IPS-18a (cell line): ENCODE data around the gene MYO16.

ENCODE experiments used
- H3K27ac ChIP-seq: one replicate; pipeline ENCODE4 v1.5.1; 2013; ENCODE audit warnings: low read length
- H3K27me3 ChIP-seq: one replicate; pipeline ENCODE4 v1.6.1; 2013; ENCODE audit warnings: mild to moderate bottlenecking, low read length; ENCODE audit not compliant: control insufficient read depth, insufficient read depth
- H3K36me3 ChIP-seq: one replicate; pipeline ENCODE4 v1.6.1; 2013; ENCODE audit warnings: low read depth, low read length; ENCODE audit not compliant: control insufficient read depth
- H3K4me1 ChIP-seq: one replicate; pipeline ENCODE4 v1.6.1; 2013; ENCODE audit warnings: low read depth, low read length; ENCODE audit not compliant: control insufficient read depth
- H3K4me3 ChIP-seq: one replicate; pipeline ENCODE4 v1.5.1; 2013; ENCODE audit warnings: low read length
- H3K9ac ChIP-seq: one replicate; pipeline ENCODE4 v1.6.1; 2013; ENCODE audit warnings: mild to moderate bottlenecking, low read length, moderate library complexity
- H3K9me3 ChIP-seq: one replicate; pipeline ENCODE4 v1.6.1; 2013; ENCODE audit warnings: low read depth, low read length; ENCODE audit not compliant: control insufficient read depth

Gene MYO16

DNA sequence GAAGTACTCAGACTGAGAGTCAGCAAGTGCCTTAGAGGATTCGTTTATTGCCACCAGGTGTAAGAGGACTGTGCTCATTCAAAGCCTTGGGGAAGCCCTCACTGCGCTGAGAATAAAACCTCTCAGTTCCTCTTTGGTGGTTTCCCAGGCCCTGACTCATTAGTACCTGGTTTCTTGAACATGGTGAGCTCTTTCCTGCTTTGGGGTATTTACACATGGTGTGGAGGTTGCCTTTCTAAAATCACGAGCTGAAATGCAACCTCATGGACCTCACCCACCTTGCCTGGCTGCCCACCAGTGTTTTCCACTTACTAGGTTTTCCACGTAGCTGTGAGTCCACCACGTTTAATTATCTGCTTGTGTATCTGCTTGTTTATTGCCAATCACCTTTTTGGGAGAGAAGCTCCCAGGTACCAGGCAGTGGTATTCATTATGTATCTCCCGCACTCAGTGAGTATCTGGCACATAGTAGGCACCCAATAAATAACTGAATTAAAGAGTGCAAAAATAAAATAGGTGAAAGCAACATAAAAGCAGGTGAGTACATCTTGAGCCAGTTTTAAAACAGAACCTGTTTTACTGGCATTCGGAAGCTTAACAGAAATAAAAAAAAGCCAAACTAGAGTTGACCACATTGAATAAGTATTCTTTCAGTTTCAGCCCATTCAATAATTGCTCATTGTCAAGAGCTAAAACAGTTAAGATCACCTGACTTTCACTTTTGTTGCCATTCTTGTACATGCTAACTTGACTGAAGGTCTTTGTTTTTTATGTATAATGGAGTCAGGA lies 533.0 kb downstream of the MYO16 start:
- Histone ChIP-seq H3K4me3 (no peak overlapping the region), H3K9ac (no peak overlapping the region), H3K36me3 (no peaks in the 10 kb centered on the region), H3K27ac (no peak overlapping the region), H3K4me1 (peaks cover 18% of the 10 kb centered on the region), H3K27me3 (no peaks in the 10 kb centered on the region), H3K9me3 (no peaks in the 10 kb centered on the region)

DNA sequence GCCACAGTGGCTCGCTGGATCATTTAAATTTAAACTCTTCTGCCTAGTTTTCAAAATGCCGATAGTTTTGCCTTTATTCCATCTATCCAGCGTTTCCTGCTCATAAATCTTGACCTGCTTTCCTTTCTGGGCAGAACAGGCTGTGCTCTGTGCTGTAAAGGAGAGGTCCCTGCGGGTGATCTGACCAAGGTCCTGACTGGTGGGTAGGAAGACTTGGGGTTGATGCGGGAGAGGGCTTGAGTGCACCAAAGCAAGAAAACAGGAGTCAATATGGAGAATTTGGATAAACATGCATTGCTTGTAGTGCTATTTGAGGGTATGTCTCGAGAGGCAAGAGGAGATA lies 533.6 kb downstream of the MYO16 start:
- Histone ChIP-seq H3K36me3 (no peaks in the 10 kb centered on the region), H3K4me1 (peaks cover 13% of the 10 kb centered on the region), H3K9ac (no peak overlapping the region), H3K27ac (no peak overlapping the region), H3K9me3 (no peaks in the 10 kb centered on the region), H3K27me3 (no peaks in the 10 kb centered on the region), H3K4me3 (no peak overlapping the region)

DNA sequence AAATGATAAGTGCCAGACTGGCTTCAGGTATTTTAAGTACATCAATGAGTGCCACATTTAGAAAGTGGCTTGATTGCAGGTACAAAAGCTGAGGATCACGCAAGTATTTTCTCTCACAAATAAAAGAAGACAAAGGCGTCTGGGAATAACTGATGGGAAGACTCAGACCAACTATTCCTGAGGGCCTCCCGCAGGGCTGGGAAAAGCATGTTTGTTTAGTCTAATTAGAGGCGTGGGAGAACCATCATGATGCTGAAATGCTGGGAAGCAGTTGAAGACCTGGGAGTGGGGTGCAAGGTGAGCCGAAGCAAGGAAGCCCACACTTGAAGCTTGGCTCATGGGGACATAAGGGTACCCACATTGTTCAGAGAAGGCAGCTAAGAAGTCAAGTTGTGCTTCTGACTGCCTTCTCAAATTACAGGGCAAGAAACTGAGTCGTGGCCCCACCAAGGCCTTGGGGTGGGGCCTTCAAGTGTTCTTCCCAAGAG lies 536.0 kb downstream of the MYO16 start:
- no peak overlapping the region for H3K9ac ChIP-seq
- no peak overlapping the region for H3K4me3 ChIP-seq
- H3K27me3 ChIP-seq: no peaks in the 10 kb centered on the region
- no peaks in the 10 kb centered on the region for H3K36me3 ChIP-seq
- no peaks in the 10 kb centered on the region for H3K9me3 ChIP-seq
- H3K4me1 ChIP-seq: peaks cover 9% of the 10 kb centered on the region
- no peak overlapping the region for H3K27ac ChIP-seq

DNA sequence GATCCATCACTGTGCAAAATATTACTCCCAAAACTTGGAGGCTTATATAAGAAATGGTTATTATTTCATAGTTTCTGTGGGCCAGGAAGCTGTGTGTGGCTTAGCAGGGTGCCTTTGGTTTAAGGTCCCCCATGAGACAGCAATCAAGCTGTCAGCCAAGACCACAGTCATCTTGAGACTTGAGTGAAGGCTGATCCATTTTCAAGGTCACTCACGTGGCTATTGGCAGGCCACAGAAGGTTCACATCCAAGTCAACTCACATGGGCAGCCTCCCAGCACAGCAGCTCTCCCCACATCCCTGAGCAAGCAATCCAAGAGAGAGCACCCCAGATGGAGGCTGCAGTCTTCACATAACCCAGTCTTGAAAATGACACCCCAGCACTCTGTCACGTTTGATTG lies 537.4 kb downstream of the MYO16 start:
- H3K9ac ChIP-seq: no peak overlapping the region
- no peaks in the 10 kb centered on the region for H3K9me3 ChIP-seq
- no peak overlapping the region for H3K4me3 ChIP-seq
- no peaks in the 10 kb centered on the region for H3K27me3 ChIP-seq
- no peak overlapping the region for H3K27ac ChIP-seq
- peaks cover 6% of the 10 kb centered on the region for H3K4me1 ChIP-seq
- H3K36me3 ChIP-seq: no peaks in the 10 kb centered on the region

DNA sequence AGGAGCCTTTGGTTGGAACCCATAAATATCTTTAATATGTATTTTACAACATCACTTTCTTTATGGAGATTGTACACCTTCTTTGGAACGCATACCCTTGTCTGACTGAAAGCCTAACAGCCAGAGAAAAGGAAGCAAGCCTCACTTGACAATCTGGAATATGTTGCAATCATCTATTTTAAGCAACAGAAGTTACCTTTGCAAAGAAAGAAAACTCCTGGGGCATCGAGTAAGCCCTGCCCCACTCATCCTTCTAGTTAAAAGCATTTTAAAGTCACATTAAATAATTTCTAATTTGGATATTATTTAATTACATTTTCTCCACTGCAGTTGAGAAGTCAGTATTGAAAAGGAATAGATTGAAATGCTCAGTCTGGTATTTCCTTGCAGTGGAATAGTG lies 542.7 kb downstream of the MYO16 start:
- Histone ChIP-seq H3K4me1 (no peaks in the 10 kb centered on the region), H3K9me3 (no peaks in the 10 kb centered on the region), H3K27me3 (no peaks in the 10 kb centered on the region), H3K4me3 (no peak overlapping the region), H3K36me3 (no peaks in the 10 kb centered on the region), H3K9ac (no peak overlapping the region), H3K27ac (no peak overlapping the region)

DNA sequence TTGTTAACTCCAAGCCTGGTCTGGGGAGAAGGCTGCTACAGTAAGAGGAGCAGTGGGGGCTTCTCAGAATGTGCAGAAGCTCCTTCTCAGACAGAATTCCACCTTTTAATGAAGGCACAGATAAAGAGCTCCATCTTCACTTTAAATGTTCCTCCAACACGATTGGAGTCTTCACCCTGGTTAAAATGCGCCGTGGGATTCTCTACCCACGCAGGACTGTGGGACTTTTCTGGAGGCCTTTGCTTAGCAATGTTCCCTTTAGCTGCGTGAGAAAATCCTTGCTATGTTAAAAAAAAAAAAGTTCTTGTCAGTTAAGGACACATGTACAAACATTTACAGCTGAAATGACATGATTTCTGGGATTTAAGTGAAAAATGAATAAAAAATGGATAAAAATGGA lies 546.3 kb downstream of the MYO16 start:
- H3K27me3 ChIP-seq: no peaks in the 10 kb centered on the region
- no peak overlapping the region for H3K4me3 ChIP-seq
- no peaks in the 10 kb centered on the region for H3K9me3 ChIP-seq
- H3K9ac ChIP-seq: no peak overlapping the region
- H3K4me1 ChIP-seq: no peaks in the 10 kb centered on the region
- no peak overlapping the region for H3K27ac ChIP-seq
- H3K36me3 ChIP-seq: no peaks in the 10 kb centered on the region

DNA sequence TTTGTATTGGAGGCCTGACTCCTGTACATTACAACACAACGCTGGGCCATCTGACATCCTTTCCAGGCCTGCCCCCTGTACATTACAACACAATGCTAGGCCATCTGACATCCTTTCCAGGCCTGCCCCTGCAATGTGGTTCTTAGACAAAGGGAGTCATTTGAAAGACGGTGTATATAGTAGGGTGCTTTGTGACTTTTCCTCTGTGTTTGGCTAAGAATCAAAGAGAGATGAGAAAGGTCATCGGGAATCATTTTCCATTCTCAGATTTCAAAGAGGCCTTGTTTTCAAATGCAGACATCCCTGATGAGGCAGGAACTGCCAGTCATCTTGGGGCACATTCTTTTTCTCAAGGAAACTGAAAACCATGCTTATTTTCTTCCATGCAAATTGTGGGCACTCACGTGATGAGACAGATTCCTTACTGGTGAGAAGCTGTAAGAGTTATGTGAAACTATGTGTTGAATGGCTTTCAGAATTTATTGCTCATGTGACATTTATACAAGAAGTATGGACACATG lies 551.6 kb downstream of the MYO16 start:
- Histone ChIP-seq H3K9me3 (no peaks in the 10 kb centered on the region), H3K9ac (no peak overlapping the region), H3K36me3 (no peaks in the 10 kb centered on the region), H3K27ac (no peak overlapping the region), H3K27me3 (no peaks in the 10 kb centered on the region), H3K4me3 (no peak overlapping the region), H3K4me1 (peaks cover 7% of the 10 kb centered on the region)

DNA sequence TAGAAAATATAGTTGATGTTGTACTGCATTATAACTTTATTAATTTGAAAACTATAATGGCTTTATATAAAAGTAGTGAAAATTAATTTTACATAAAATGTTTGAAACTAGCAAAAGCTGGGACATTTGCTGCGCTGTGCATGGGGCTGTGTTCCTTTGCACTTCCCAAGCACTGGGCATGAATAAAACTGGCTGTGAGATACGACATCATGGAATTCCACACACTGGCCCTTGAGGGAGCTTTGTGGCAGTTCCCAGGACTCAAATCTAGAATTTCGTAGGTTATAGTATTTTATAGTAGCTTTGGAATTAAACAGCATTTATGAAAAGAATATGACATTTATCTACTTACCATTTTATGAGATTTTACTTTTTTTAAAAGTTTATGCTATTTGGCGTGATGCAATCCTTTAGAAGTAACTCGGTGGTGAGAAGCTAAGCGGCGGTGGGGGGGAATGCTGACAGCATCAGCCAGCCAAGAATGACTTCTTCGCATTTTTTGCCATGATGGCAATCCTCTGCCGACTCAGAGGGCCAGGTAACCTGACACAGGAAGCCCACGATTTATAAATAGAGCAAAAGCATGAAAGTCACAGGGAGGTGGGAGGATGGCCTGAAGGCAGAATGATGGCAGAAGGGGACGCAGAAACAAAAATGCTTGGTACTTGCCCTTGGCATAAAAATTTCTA lies 553.5 kb downstream of the MYO16 start:
- Histone ChIP-seq H3K27ac (no peak overlapping the region), H3K4me1 (peaks cover 7% of the 10 kb centered on the region), H3K4me3 (no peak overlapping the region), H3K9ac (no peak overlapping the region), H3K36me3 (no peaks in the 10 kb centered on the region), H3K27me3 (no peaks in the 10 kb centered on the region), H3K9me3 (no peaks in the 10 kb centered on the region)

DNA sequence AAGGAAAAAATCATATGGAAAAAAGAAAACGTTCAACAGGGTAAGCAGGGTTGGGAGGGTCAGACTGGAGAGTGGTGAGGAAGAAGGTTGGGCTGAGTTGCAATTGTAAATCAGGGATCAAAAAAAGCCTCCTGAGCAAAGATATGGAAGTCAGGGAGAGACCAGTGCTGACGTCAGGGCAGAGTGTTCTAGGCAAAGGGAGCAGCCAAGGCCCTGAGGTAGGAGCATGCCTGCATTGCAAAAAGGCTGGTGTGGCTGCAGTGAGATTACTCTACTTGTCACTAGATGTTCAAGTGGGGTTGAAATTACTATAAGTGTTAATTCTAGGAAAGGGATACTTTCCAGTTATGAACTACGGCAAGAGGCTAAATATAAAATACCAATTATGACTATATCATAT lies 562.0 kb downstream of the MYO16 start:
- H3K9me3 ChIP-seq: no peaks in the 10 kb centered on the region
- H3K36me3 ChIP-seq: no peaks in the 10 kb centered on the region
- no peak overlapping the region for H3K4me3 ChIP-seq
- H3K4me1 ChIP-seq: peaks cover 9% of the 10 kb centered on the region
- H3K9ac ChIP-seq: no peak overlapping the region
- H3K27ac ChIP-seq: no peak overlapping the region
- H3K27me3 ChIP-seq: no peaks in the 10 kb centered on the region

DNA sequence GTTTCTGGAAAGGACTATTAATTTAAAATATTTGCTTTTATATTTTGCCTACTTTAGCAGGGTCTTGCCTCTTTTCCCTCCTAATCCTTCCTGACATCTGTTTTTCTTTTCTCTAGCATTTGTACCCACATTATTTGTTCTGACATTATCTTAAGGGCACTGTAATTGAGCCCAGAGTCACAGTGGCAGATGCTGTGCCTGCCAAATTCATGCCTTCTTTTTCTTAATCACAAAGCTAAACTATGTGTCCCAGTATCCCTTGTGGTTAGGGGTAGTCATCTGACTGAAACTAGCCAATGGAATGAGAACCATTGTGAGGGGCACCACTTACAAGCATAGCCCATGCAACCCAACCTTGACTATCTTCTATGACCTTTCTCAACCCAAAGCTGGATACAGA lies 562.9 kb downstream of the MYO16 start:
- no peaks in the 10 kb centered on the region for H3K36me3 ChIP-seq
- H3K27me3 ChIP-seq: no peaks in the 10 kb centered on the region
- no peak overlapping the region for H3K27ac ChIP-seq
- no peaks in the 10 kb centered on the region for H3K9me3 ChIP-seq
- H3K4me1 ChIP-seq: peaks cover 18% of the 10 kb centered on the region
- no peak overlapping the region for H3K4me3 ChIP-seq
- no peak overlapping the region for H3K9ac ChIP-seq

DNA sequence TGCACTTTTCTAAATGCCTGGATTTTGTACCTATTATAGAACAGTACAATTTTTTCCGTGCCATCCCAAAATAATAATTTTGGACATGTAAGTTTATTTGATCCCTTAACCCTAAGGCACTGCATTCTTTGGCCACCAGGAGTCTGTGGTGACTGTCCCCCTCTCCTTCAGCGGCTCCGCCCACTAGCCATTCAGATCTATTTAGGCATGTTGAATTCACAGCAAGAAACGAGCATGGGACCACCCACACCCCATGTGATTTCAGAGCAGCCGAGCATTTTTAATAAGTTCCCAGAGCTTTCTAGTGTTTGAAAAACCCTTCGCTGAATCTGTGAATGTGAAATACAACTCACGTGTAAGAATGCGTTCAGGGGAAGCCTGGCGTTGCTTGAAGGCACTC lies 567.5 kb downstream of the MYO16 start:
- Histone ChIP-seq H3K27ac (no peak overlapping the region), H3K27me3 (no peaks in the 10 kb centered on the region), H3K4me1 (peaks cover 19% of the 10 kb centered on the region), H3K36me3 (no peaks in the 10 kb centered on the region), H3K9me3 (no peaks in the 10 kb centered on the region), H3K4me3 (no peak overlapping the region), H3K9ac (no peak overlapping the region)

DNA sequence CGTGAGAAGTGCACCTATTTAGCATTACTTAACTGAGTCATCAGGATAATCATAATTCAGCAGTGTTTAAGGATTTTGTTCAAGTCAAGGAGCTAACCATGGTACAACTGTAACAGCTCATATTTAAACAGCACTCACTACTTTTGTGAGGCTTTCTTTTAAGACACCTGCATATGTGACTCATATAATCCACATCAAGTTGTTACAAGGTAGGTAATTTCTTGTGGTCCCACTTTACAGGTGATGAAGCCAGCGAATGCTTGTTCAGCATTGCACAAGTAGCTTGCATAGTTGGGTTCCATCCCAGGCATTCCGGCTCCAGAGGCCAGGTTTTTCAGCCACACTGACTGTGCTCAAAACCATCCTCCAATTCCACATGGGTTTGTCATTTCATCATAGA lies 569.2 kb downstream of the MYO16 start:
- no peak overlapping the region for H3K9ac ChIP-seq
- no peak overlapping the region for H3K4me3 ChIP-seq
- no peaks in the 10 kb centered on the region for H3K9me3 ChIP-seq
- no peaks in the 10 kb centered on the region for H3K27me3 ChIP-seq
- peaks cover 17% of the 10 kb centered on the region for H3K4me1 ChIP-seq
- H3K36me3 ChIP-seq: no peaks in the 10 kb centered on the region
- no peak overlapping the region for H3K27ac ChIP-seq
